CD8-positive, alpha-beta memory T cell (primary cell): ENCODE data around the gene TAS1R3. TPM values are rescaled to one million over a fixed set of nuclear protein-coding genes. Genes with fewer than 3 reads are reported as not detected.

Experiments
- CTCF ChIA-PET: fragments of 350-600 bp; sonication (Branson Sonifier 250); formaldehyde crosslinking; loops from one replicate; lab custom pipeline; 2021; ENCODE audit warnings: antibody characterized with exemption; lab: Charles Lee
- POLR2A ChIA-PET: fragments of 350-600 bp; sonication (Branson Sonifier 250); formaldehyde crosslinking; loops from one replicate; lab custom pipeline; 2021; ENCODE audit warnings: antibody characterized with exemption; lab: Charles Lee
- DNase-seq, 5 donors: peaks; one replicate each; pipeline versions ENCODE4 v3.0.0 to v3.0.0-alpha.2; 2020 to 2022; ENCODE audit warnings: mixed read lengths in 1 of 5
- H3K27ac ChIP-seq: one replicate; pipeline ENCODE4 v1.7.0; 2013; ENCODE audit warnings: low read depth, mild to moderate bottlenecking, low read length, moderate library complexity
- H3K27me3 ChIP-seq: 2 replicates; pipeline ENCODE4 v1.7.0; 2013; ENCODE audit warnings: low read length, mild to moderate bottlenecking; ENCODE audit not compliant: insufficient read depth, poor library complexity, severe bottlenecking
- H3K36me3 ChIP-seq: 2 replicates; pipeline ENCODE4 v1.7.0; 2013; ENCODE audit warnings: mild to moderate bottlenecking, low read length, moderate library complexity; ENCODE audit not compliant: insufficient read depth
- H3K4me1 ChIP-seq: 2 replicates; pipeline ENCODE4 v1.7.0; 2013; ENCODE audit warnings: mild to moderate bottlenecking, low read length, moderate library complexity; ENCODE audit not compliant: insufficient read depth
- H3K4me3 ChIP-seq: 2 replicates; pipeline ENCODE4 v1.7.0; 2013; ENCODE audit warnings: mild to moderate bottlenecking, low read length
- H3K9me3 ChIP-seq: 2 replicates; pipeline ENCODE4 v1.7.0; 2013; ENCODE audit warnings: mild to moderate bottlenecking, low read length
- H3K27ac Mint-ChIP-seq, 8 donors: one replicate each; pipeline ENCODE4 v1.8.0; 2020 to 2021; ENCODE audit warnings: mixed read lengths in 8 of 8, mild to moderate bottlenecking in 6 of 8, inconsistent platforms in 3 of 8, moderate library complexity in 3 of 8
- H3K27me3 Mint-ChIP-seq, 2 donors: one replicate each; pipeline ENCODE4 v1.8.0; 2020 to 2021; ENCODE audit warnings: mixed read lengths in 2 of 2, mild to moderate bottlenecking in 1 of 2, moderate library complexity in 1 of 2
- H3K36me3 Mint-ChIP-seq, 3 donors: one replicate each; pipeline ENCODE4 v1.8.0; 2020 to 2021; ENCODE audit warnings: mixed read lengths in 3 of 3, inconsistent platforms in 1 of 3, mild to moderate bottlenecking in 1 of 3
- H3K4me1 Mint-ChIP-seq, 3 donors: one replicate each; pipeline ENCODE4 v1.8.0; 2020 to 2021; ENCODE audit warnings: mixed read lengths in 3 of 3, inconsistent platforms in 1 of 3, mild to moderate bottlenecking in 1 of 3
- H3K4me3 Mint-ChIP-seq, 7 donors: one replicate each; pipeline ENCODE4 v1.8.0; 2020 to 2021; ENCODE audit warnings: mixed read lengths in 7 of 7, mild to moderate bottlenecking in 6 of 7, moderate library complexity in 4 of 7, inconsistent platforms in 2 of 7
- H3K9me3 Mint-ChIP-seq, 5 donors: one replicate each; pipeline ENCODE4 v1.8.0; 2020 to 2022; ENCODE audit warnings: mixed read lengths in 5 of 5, mild to moderate bottlenecking in 3 of 5, moderate library complexity in 2 of 5, inconsistent platforms in 1 of 5
- polyA plus RNA-seq: library from polyadenylated mRNA; unstranded; fragments of 300-500 nt; fragmentation: Illumina TruSeq; gene quantifications from one replicate; pipeline ENCODE4 v1.2.3, GENCODE V29; 2021
- total RNA-seq, 2 experiments: library from RNA; stranded (reverse); gene quantifications; one replicate each; pipeline ENCODE4 v1.2.3, GENCODE V29; 2021

Gene TAS1R3
- total and polyA plus RNA-seq, 3 experiments from 2014 or later = 0.28 to 0.62 (median 0.53) TPM

DNA sequence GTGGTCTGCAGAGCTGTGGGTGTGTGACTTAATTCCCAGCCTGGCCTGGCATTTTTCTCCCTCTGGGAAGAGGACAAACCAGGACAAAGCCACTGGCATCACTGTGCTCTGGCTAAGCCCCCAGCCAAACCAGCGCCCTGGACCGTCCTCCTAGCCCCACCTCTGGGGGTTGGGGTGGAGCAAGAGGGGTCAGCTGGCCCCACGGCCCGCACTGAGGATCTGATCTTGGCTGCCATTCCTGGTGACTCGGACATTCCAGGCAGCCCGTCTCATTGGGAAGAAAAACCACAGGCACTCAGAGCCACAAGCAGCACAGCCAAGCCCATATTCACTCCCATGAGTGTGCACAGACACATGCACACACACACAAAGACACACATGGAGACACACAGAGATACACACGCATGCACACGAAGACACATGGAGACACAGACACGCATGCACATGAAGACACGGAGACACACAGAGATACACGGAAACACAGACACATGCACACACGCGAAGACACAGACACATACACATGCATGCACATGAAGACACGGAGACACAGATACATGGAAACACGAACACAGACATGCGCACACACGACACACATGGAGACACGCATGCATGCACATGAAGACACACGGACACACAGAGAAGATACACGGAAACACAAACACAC, 29.6 kb downstream of the TAS1R3 start:
- DNase-seq = no peak
- CTCF ChIA-PET = no interaction called here
- H3K36me3 ChIP-seq = no peaks in the 10 kb centered on the region

GRCh38 chr1:1361233-1361981, 30.3 kb downstream of the TAS1R3 start:
- DNase-seq = no peak
- H3K4me3 Mint-ChIP-seq = no peak overlapping the region
- no peaks in the 10 kb centered on the region for H3K9me3 Mint-ChIP-seq
- H3K27ac ChIP-seq = no peak overlapping the region
- H3K36me3 ChIP-seq = no peaks in the 10 kb centered on the region
- H3K4me3 ChIP-seq = no peak overlapping the region
- no peaks in the 10 kb centered on the region for H3K9me3 ChIP-seq
- peaks cover 3 to 17% (median 5%) of the 10 kb centered on the region in 3 donors for H3K4me1 Mint-ChIP-seq
- CTCF ChIA-PET = no interaction called here
- H3K36me3 Mint-ChIP-seq = no peaks in the 10 kb centered on the region
- POLR2A ChIA-PET = no interaction called here
- peaks cover 9 to 18% of the 10 kb centered on the region in 2 donors for H3K27me3 Mint-ChIP-seq
- no peaks in the 10 kb centered on the region for H3K27me3 ChIP-seq
- H3K4me1 ChIP-seq = peaks cover 10% of the 10 kb centered on the region
- H3K27ac Mint-ChIP-seq = no peak overlapping the region

More for the DNA sequence above, 29.6 kb downstream of the TAS1R3 start:
- Mint-ChIP-seq H3K4me3 (peak overlapping the region in 1 of 7 donors; percentile 1), H3K9me3 (no peaks in the 10 kb centered on the region), H3K36me3 (no peaks in the 10 kb centered on the region), H3K27me3 (peaks cover 9 to 18% of the 10 kb centered on the region in 2 donors), H3K4me1 (peaks cover 3 to 17% (median 5%) of the 10 kb centered on the region in 3 donors), H3K27ac (no peak overlapping the region)
- H3K4me3 ChIP-seq = no peak overlapping the region
- H3K9me3 ChIP-seq = no peaks in the 10 kb centered on the region
- no peaks in the 10 kb centered on the region for H3K27me3 ChIP-seq
- POLR2A ChIA-PET = no interaction called here
- H3K4me1 ChIP-seq = peaks cover 10% of the 10 kb centered on the region
- no peak overlapping the region for H3K27ac ChIP-seq

DNA sequence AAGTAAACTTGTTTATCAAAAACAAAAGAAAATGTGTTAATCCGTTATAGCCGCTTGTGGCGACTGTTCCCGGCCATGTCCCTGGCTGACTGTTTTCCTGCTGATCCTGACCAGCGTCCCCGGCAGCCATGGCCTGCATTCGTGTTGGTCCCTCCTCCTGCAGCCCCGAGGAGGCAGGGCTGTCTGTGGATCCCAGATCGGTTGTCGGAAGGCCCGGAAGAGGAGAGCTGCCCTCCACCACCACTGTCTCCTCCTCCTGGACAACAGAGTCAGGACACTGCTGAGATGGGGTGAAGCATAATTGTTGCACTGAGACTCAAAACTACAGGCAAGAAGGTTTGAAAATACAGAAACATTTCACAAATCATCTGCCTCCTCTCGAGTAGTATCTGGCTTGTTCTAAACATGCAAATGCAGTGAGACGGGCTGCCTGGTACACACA, 30.9 kb downstream of the TAS1R3 start:
- Mint-ChIP-seq H3K27me3 (peaks cover 9 to 17% of the 10 kb centered on the region in 2 donors), H3K36me3 (no peaks in the 10 kb centered on the region), H3K4me1 (peaks cover 3 to 16% (median 5%) of the 10 kb centered on the region in 3 donors), H3K4me3 (no peak overlapping the region), H3K9me3 (no peaks in the 10 kb centered on the region), H3K27ac (no peak overlapping the region)
- Histone ChIP-seq H3K9me3 (no peaks in the 10 kb centered on the region), H3K4me3 (no peak overlapping the region), H3K27ac (no peak overlapping the region), H3K36me3 (no peaks in the 10 kb centered on the region), H3K27me3 (no peaks in the 10 kb centered on the region), H3K4me1 (peaks cover 10% of the 10 kb centered on the region)
- no peak for DNase-seq
- ChIA-PET POLR2A (no interaction called here), CTCF (no interaction called here)

DNA sequence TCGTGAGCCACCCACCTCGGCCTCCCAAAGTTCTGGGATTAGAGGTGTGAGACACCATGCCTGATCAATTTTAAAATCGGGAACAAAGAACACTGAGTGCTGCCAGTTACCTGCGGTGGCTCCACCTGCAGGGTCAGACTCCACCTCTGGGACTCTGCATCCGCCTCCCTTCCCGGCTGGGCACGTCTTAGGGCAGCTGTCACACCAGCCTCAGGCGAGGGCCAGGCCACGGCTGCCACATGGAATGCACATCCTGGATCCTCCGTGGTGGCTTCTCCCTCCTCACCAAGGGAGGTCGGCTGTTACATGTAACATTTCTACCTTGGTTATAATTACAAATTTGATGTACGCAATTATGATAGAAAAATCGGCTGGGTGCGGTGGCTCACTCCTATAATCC, 33.2 kb downstream of the TAS1R3 start:
- Mint-ChIP-seq H3K9me3 (no peaks in the 10 kb centered on the region), H3K4me3 (no peak overlapping the region), H3K4me1 (peaks cover 1 to 3% (median 3%) of the 10 kb centered on the region in 3 donors), H3K27ac (no peak overlapping the region), H3K27me3 (peaks cover 5 to 11% of the 10 kb centered on the region in 2 donors), H3K36me3 (no peaks in the 10 kb centered on the region)
- ChIA-PET POLR2A (no interaction called here), CTCF (no interaction called here)
- H3K4me1 ChIP-seq = no peaks in the 10 kb centered on the region
- no peak overlapping the region for H3K4me3 ChIP-seq
- H3K27me3 ChIP-seq = no peaks in the 10 kb centered on the region
- no peaks in the 10 kb centered on the region for H3K36me3 ChIP-seq
- DNase-seq = no peak
- no peaks in the 10 kb centered on the region for H3K9me3 ChIP-seq
- no peak overlapping the region for H3K27ac ChIP-seq

DNA sequence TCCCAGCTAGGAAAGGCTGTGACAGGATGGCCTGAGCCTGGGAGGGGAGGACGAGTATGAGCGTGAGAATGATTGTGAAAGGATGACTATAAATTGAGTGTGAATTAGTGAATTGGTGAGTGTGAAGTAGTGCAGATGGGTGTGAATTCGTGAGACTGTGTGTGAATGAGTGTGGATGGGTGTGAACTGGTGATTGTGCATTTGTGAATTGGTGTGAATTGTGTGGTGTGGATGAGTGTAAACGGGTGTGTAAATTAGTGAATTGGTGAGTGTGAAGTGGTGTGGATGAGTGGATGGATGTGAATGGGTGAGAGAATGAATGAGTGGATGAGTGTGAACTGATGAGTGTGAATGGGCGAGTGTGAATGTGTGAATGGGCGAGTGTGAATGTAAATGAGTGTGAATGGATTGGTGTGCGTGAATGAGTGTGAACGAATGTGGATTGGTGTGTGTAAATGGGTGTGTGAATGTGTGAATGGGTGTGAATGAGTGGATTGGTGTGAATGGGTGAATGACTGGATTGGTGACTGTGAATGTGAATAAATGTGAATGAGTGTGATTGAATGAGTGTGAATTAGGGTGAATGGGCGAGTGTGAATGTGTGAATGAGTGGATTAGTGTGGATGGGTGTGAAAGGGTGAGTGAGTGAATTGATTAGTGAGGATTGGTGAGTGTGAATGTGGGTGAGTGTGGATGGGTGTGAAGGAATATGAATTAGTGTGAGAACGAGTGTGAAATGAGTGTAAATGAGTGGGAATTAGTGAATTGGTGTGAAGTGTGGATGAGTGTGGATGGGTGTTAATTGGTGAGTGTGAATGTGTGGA, 35.0 kb downstream of the TAS1R3 start:
- Mint-ChIP-seq H3K4me1 (peaks cover 0 to 11% (median 1%) of the 10 kb centered on the region in 3 donors), H3K36me3 (no peaks in the 10 kb centered on the region), H3K27me3 (peaks cover under 1 to 4% of the 10 kb centered on the region in 2 donors), H3K9me3 (no peaks in the 10 kb centered on the region), H3K4me3 (no peak overlapping the region), H3K27ac (no peak overlapping the region)
- Histone ChIP-seq H3K27ac (no peak overlapping the region), H3K4me3 (no peak overlapping the region), H3K9me3 (no peaks in the 10 kb centered on the region), H3K27me3 (no peaks in the 10 kb centered on the region), H3K4me1 (peaks cover 7% of the 10 kb centered on the region), H3K36me3 (no peaks in the 10 kb centered on the region)
- ChIA-PET CTCF (interaction anchor here (0.9 kb wide), 1 partner anchor 364 kb away, joined by 3 read pairs; no protein-coding TSS in a partner anchor), POLR2A (no interaction called here)
- DNase-seq = no peak

GRCh38 chr1:1366699-1367066, 35.6 kb downstream of the TAS1R3 start:
- no peaks in the 10 kb centered on the region for H3K36me3 Mint-ChIP-seq
- POLR2A ChIA-PET = no interaction called here
- peaks cover 0 to 17% (median 4%) of the 10 kb centered on the region in 3 donors for H3K4me1 Mint-ChIP-seq
- Histone ChIP-seq H3K27me3 (no peaks in the 10 kb centered on the region), H3K9me3 (no peaks in the 10 kb centered on the region), H3K4me1 (peaks cover 13% of the 10 kb centered on the region), H3K36me3 (no peaks in the 10 kb centered on the region), H3K27ac (no peak overlapping the region), H3K4me3 (no peak overlapping the region)
- CTCF ChIA-PET = no interaction called here
- H3K27me3 Mint-ChIP-seq = peaks cover 0 to 3% of the 10 kb centered on the region in 2 donors
- DNase-seq = no peak
- no peaks in the 10 kb centered on the region for H3K9me3 Mint-ChIP-seq
- H3K27ac Mint-ChIP-seq = no peak overlapping the region
- no peak overlapping the region for H3K4me3 Mint-ChIP-seq

DNA sequence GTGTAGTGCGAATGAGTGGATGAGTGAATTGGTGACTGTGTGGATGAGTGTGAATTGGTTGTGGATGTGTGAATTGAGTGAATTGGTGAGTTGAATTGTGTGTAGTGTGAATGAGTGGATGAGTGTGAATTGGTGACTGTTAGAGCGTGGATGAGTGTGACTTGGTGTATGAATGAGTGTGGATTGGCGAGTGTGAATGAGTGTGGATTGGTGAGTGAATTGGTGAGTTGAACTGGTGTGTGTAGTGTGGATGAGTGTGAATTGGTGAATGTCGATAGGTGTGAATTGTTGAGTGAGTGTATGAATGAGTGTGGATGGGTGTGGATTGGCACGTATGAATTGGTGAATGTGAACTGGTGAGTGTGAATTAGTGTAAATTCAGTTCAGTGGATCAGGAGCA, 36.2 kb downstream of the TAS1R3 start:
- Histone ChIP-seq H3K4me3 (no peak overlapping the region), H3K9me3 (no peaks in the 10 kb centered on the region), H3K4me1 (peaks cover 19% of the 10 kb centered on the region), H3K36me3 (no peaks in the 10 kb centered on the region), H3K27me3 (no peaks in the 10 kb centered on the region), H3K27ac (no peak overlapping the region)
- ChIA-PET POLR2A (no interaction called here), CTCF (no interaction called here)
- Mint-ChIP-seq H3K27ac (no peak overlapping the region), H3K36me3 (no peaks in the 10 kb centered on the region), H3K4me3 (no peak overlapping the region), H3K27me3 (no peaks in the 10 kb centered on the region), H3K9me3 (no peaks in the 10 kb centered on the region), H3K4me1 (peaks cover 4 to 23% (median 6%) of the 10 kb centered on the region in 3 donors)
- DNase-seq = no peak
